OCI-LY1 (cell line): ENCODE data around the gene ZSCAN23.

Experiments
- H2AFZ ChIP-seq: fragments of 200-600 bp; sonication (generic), shearing (Covaris generic); 2 replicates; pipeline ENCODE4 v1.6.0; 2014; ENCODE audit warnings: antibody characterized with exemption, mild to moderate bottlenecking, low read length
- H3F3A ChIP-seq: fragments of 200-600 bp; sonication (generic), shearing (Covaris generic); 2 replicates; pipeline ENCODE4 v1.6.0; 2014; ENCODE audit warnings: mild to moderate bottlenecking, antibody characterized with exemption, low read length, moderate library complexity; ENCODE audit not compliant: insufficient read depth
- H3K27ac ChIP-seq: fragments of 200-600 bp; sonication (generic); 2 replicates; pipeline ENCODE4 v1.5.1; 2014; ENCODE audit warnings: low read length, mixed run types, mild to moderate bottlenecking, low read depth; ENCODE audit not compliant: poor library complexity, severe bottlenecking
- H3K27me3 ChIP-seq: fragments of 200-600 bp; sonication (generic); 2 replicates; pipeline ENCODE4 v1.6.0; 2014; ENCODE audit warnings: antibody characterized with exemption, mild to moderate bottlenecking, low read length, moderate library complexity; ENCODE audit not compliant: insufficient read depth
- H3K36me3 ChIP-seq: fragments of 200-600 bp; sonication (generic); 2 replicates; pipeline ENCODE4 v1.6.1; 2014; ENCODE audit warnings: mild to moderate bottlenecking, antibody characterized with exemption, low read length, moderate library complexity, mixed read lengths; ENCODE audit not compliant: insufficient read depth
- H3K4me1 ChIP-seq: fragments of 200-600 bp; sonication (generic); 2 replicates; pipeline ENCODE4 v1.5.1; 2014; ENCODE audit warnings: mild to moderate bottlenecking, low read length, moderate library complexity; ENCODE audit not compliant: insufficient read depth, severe bottlenecking
- H3K4me2 ChIP-seq: fragments of 200-600 bp; sonication (generic), shearing (Covaris generic); 2 replicates; pipeline ENCODE4 v1.6.1; 2014; ENCODE audit warnings: low read length
- H3K4me3 ChIP-seq: fragments of 200-600 bp; sonication (generic); 2 replicates; pipeline ENCODE4 v1.5.1; 2014; ENCODE audit warnings: low read length, low read depth, mild to moderate bottlenecking, mixed read lengths; ENCODE audit not compliant: poor library complexity, severe bottlenecking
- H3K79me2 ChIP-seq: fragments of 200-600 bp; shearing (Covaris generic); 2 replicates; pipeline ENCODE4 v1.6.1; 2016; ENCODE audit warnings: mixed run types, low read length, mixed read lengths; ENCODE audit not compliant: insufficient read depth
- H3K9ac ChIP-seq: fragments of 200-600 bp; sonication (generic), shearing (Covaris generic); 2 replicates; pipeline ENCODE4 v1.6.1; 2014; ENCODE audit warnings: mild to moderate bottlenecking, low read length, mixed read lengths
- H3K9me2 ChIP-seq: fragments of 200-600 bp; sonication (generic), shearing (Covaris generic); 2 replicates; pipeline ENCODE4 v1.6.1; 2014; ENCODE audit warnings: low read depth, mild to moderate bottlenecking, low read length, mixed read lengths
- H3K9me3 ChIP-seq: fragments of 200-600 bp; shearing (Covaris generic); 2 replicates; pipeline ENCODE4 v1.6.1; 2014; ENCODE audit warnings: low read length, mixed read lengths
- H4K20me1 ChIP-seq: fragments of 200-600 bp; sonication (generic), shearing (Covaris generic); 2 replicates; pipeline ENCODE4 v1.6.0; 2016; ENCODE audit warnings: mild to moderate bottlenecking, low read length; ENCODE audit not compliant: insufficient read depth
- CTCF ChIP-seq: fragments of 200-600 bp; sonication (generic), shearing (Covaris generic); IDR thresholded peaks from 2 replicates; pipeline ENCODE4 v1.5.1; 2017; ENCODE audit warnings: mild to moderate bottlenecking, antibody characterized with exemption, low read length, moderate library complexity, mixed read lengths
- EZH2 ChIP-seq: fragments of 200-600 bp; sonication (generic), shearing (Covaris generic); IDR thresholded peaks from 2 replicates; pipeline ENCODE4 v1.8.0; 2017; ENCODE audit warnings: borderline replicate concordance, mixed run types, mild to moderate bottlenecking, antibody characterized with exemption, low read length, moderate library complexity, mixed read lengths

Gene ZSCAN23

GRCh38 chr6:28433119-28433518 lies 10.2 kb downstream of the ZSCAN23 start:
- Histone ChIP-seq H3K4me3 (no peak overlapping the region), H3K4me1 (no peaks in the 10 kb centered on the region), H3K9me3 (no peaks in the 10 kb centered on the region), H3K9ac (no peak overlapping the region), H3K4me2 (no peak overlapping the region), H3K9me2 (no peaks in the 10 kb centered on the region), H4K20me1 (no peaks in the 10 kb centered on the region), H3K36me3 (no peaks in the 10 kb centered on the region), H3K27me3 (no peaks in the 10 kb centered on the region), H3F3A (no peaks in the 10 kb centered on the region), H3K79me2 (no peaks in the 10 kb centered on the region), H3K27ac (no peak overlapping the region), H2AFZ (no peak overlapping the region)
- TF ChIP-seq CTCF (no peak), EZH2 (no peak)

- no peaks in the 10 kb centered on the region for H3F3A ChIP-seq
- H3K79me2 ChIP-seq = no peaks in the 10 kb centered on the region
- H3K36me3 ChIP-seq = no peaks in the 10 kb centered on the region
- H3K27me3 ChIP-seq = no peaks in the 10 kb centered on the region
- H3K27ac ChIP-seq = no peak overlapping the region
- H3K9me3 ChIP-seq = no peaks in the 10 kb centered on the region
- TF ChIP-seq EZH2 (no peak), CTCF (no peak)
- H3K9ac ChIP-seq = no peak overlapping the region
- no peaks in the 10 kb centered on the region for H3K9me2 ChIP-seq
- H3K4me1 ChIP-seq = no peaks in the 10 kb centered on the region
- H2AFZ ChIP-seq = no peak overlapping the region
- H3K4me2 ChIP-seq = no peak overlapping the region
- H3K4me3 ChIP-seq = no peak overlapping the region
- no peaks in the 10 kb centered on the region for H4K20me1 ChIP-seq
Observed at GRCh38 chr6:28429781-28430180, 13.5 kb downstream of the ZSCAN23 start.

GRCh38 chr6:28425944-28426541 lies 17.2 kb downstream of the ZSCAN23 start:
- Histone ChIP-seq H3F3A (no peaks in the 10 kb centered on the region), H3K79me2 (no peaks in the 10 kb centered on the region), H3K9me2 (no peaks in the 10 kb centered on the region), H3K9me3 (no peaks in the 10 kb centered on the region), H3K27ac (no peak overlapping the region), H2AFZ (no peak overlapping the region), H3K36me3 (no peaks in the 10 kb centered on the region), H3K4me1 (no peaks in the 10 kb centered on the region), H3K4me2 (no peak overlapping the region), H3K9ac (no peak overlapping the region), H3K4me3 (no peak overlapping the region), H4K20me1 (no peaks in the 10 kb centered on the region), H3K27me3 (no peaks in the 10 kb centered on the region)
- TF ChIP-seq CTCF (no peak), EZH2 (no peak)
